GM12878 (cell line): ENCODE results near the gene KLHL22. TPM values are rescaled to one million over a fixed set of nuclear protein-coding genes. Genes with fewer than 3 reads are reported as not detected.

Experiments
- ESRRA ChIP-seq: IDR thresholded peaks from 2 replicates; pipeline ENCODE4 v1.6.1; 2012; ENCODE audit warnings: mild to moderate bottlenecking, low read length, improper control_type of control experiment
- RAD51 ChIP-seq: fragments of 450-650 bp; IDR thresholded peaks from 2 replicates; pipeline ENCODE4 v1.6.1; 2016; ENCODE audit warnings: moderate library complexity, mild to moderate bottlenecking, inconsistent platforms
- WRNIP1 ChIP-seq: IDR thresholded peaks from 2 replicates; pipeline ENCODE4 v1.6.1; 2011; ENCODE audit warnings: low read depth, low read length, improper control_type of control experiment, borderline replicate concordance
- polyA plus RNA-seq, 11 experiments: library from polyadenylated mRNA; depleted of rRNA in 4 of 11; unstranded in 6 of 11; stranded (reverse) in 5 of 11; fragments of >200 nt; fragmentation: Nextera tagmentation in 4 of 11; fragmentation: Illumina TruSeq in 1 of 11; extraction: Ambion mirVana in 4 of 11; extraction: Trizol in 1 of 11; gene quantifications; 1 replicate in 1 of 11; 2 replicates in 10 of 11; pipeline versions ENCODE4 v1.2.1 to v1.2.3, GENCODE V29; 2011 to 2016; ENCODE audit warnings: inconsistent platforms in 2 of 11, missing spikeins in 2 of 11, low read depth in 1 of 11
- total RNA-seq, 4 experiments: library from RNA; depleted of rRNA in 3 of 4; stranded (reverse); fragments of >200 nt in 3 of 4; fragmentation: Illumina TruSeq in 1 of 4; extraction: Trizol in 1 of 4; gene quantifications; 2 replicates each; pipeline versions ENCODE4 v1.2.1 to v1.2.3, GENCODE V29; 2013 to 2021
- TF ChIP-seq, protein P1 (sequence below): fragments of 450-650 bp; IDR thresholded peaks from 2 replicates; pipeline ENCODE4 v1.6.1; 2017; ENCODE audit warnings: mild to moderate bottlenecking, moderate library complexity
- TF ChIP-seq, protein P2 (sequence below): fragments of 450-650 bp; IDR thresholded peaks from 2 replicates; pipeline ENCODE4 v1.6.1; 2017; ENCODE audit warnings: mild to moderate bottlenecking, moderate library complexity

Gene KLHL22
- total and polyA plus RNA-seq, 10 of the 15 experiments (the other 5 are each of a cell fraction or from before 2014, with no cell fraction given) = 0.06 to 22.1 (median 14.2) TPM

DNA sequence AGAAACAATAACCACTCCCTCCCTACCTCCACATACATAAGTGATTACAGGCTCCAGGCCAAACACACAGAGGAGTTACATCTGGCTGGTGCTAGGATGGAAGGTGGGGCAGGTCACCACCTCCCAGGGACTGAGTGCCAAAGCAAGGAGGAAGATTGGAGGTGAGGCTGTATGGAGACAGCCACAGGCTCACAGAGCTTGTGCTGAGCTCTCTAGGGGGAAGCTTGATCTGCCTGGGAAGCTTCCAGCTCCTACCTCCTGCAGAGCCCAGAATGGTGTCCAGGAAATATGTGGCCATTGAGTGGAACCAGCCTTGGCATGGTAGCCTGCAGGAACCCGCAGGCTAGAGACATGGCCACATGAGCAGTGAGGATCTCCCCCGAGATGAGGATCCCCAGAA is 8.2 kb upstream of the KLHL22 start (continued):
- no peak for TF ChIP-seq WRNIP1
- TF ChIP-seq ESRRA = no peak
- TF ChIP-seq RAD51 = no peak
- TF ChIP-seq, protein P1, sequence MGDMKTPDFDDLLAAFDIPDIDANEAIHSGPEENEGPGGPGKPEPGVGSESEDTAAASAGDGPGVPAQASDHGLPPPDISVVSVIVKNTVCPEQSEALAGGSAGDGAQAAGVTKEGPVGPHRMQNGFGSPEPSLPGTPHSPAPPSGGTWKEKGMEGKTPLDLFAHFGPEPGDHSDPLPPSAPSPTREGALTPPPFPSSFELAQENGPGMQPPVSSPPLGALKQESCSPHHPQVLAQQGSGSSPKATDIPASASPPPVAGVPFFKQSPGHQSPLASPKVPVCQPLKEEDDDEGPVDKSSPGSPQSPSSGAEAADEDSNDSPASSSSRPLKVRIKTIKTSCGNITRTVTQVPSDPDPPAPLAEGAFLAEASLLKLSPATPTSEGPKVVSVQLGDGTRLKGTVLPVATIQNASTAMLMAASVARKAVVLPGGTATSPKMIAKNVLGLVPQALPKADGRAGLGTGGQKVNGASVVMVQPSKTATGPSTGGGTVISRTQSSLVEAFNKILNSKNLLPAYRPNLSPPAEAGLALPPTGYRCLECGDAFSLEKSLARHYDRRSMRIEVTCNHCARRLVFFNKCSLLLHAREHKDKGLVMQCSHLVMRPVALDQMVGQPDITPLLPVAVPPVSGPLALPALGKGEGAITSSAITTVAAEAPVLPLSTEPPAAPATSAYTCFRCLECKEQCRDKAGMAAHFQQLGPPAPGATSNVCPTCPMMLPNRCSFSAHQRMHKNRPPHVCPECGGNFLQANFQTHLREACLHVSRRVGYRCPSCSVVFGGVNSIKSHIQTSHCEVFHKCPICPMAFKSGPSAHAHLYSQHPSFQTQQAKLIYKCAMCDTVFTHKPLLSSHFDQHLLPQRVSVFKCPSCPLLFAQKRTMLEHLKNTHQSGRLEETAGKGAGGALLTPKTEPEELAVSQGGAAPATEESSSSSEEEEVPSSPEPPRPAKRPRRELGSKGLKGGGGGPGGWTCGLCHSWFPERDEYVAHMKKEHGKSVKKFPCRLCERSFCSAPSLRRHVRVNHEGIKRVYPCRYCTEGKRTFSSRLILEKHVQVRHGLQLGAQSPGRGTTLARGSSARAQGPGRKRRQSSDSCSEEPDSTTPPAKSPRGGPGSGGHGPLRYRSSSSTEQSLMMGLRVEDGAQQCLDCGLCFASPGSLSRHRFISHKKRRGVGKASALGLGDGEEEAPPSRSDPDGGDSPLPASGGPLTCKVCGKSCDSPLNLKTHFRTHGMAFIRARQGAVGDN = no peak
- TF ChIP-seq, protein P2, sequence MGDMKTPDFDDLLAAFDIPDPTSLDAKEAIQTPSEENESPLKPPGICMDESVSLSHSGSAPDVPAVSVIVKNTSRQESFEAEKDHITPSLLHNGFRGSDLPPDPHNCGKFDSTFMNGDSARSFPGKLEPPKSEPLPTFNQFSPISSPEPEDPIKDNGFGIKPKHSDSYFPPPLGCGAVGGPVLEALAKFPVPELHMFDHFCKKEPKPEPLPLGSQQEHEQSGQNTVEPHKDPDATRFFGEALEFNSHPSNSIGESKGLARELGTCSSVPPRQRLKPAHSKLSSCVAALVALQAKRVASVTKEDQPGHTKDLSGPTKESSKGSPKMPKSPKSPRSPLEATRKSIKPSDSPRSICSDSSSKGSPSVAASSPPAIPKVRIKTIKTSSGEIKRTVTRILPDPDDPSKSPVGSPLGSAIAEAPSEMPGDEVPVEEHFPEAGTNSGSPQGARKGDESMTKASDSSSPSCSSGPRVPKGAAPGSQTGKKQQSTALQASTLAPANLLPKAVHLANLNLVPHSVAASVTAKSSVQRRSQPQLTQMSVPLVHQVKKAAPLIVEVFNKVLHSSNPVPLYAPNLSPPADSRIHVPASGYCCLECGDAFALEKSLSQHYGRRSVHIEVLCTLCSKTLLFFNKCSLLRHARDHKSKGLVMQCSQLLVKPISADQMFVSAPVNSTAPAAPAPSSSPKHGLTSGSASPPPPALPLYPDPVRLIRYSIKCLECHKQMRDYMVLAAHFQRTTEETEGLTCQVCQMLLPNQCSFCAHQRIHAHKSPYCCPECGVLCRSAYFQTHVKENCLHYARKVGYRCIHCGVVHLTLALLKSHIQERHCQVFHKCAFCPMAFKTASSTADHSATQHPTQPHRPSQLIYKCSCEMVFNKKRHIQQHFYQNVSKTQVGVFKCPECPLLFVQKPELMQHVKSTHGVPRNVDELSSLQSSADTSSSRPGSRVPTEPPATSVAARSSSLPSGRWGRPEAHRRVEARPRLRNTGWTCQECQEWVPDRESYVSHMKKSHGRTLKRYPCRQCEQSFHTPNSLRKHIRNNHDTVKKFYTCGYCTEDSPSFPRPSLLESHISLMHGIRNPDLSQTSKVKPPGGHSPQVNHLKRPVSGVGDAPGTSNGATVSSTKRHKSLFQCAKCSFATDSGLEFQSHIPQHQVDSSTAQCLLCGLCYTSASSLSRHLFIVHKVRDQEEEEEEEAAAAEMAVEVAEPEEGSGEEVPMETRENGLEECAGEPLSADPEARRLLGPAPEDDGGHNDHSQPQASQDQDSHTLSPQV = no peak
